SK-N-SH (cell line): Measurements from ENCODE around the gene HLA-DMA. TPM values are rescaled to one million over a fixed set of nuclear protein-coding genes. Genes with fewer than 3 reads are reported as not detected.

Experiments
- CTCF ChIA-PET: fragments of 300-600, 350-600 bp; formaldehyde crosslinking; extraction: SDS; loops from one replicate; lab custom pipeline; 2021; lab: Yijun Ruan, JAX
- POLR2A ChIA-PET: fragments of 350-600 bp; sonication (Branson Sonifier 250); formaldehyde crosslinking; extraction: SDS; loops from one replicate; lab custom pipeline; 2020; ENCODE audit warnings: antibody characterized with exemption, inconsistent platforms; lab: Yijun Ruan, JAX
- DNase-seq: peaks from one replicate; pipeline ENCODE4 v3.0.0; 2012
- H2AFZ ChIP-seq: fragments of 200-600 bp; sonication (generic); 2 replicates; pipeline ENCODE4 v1.8.1; 2016; ENCODE audit warnings: antibody characterized with exemption, mild to moderate bottlenecking, low read depth
- H3F3A ChIP-seq: fragments of 200-600 bp; sonication (generic); replicated peaks from 2 replicates; pipeline ENCODE3; 2016; ENCODE audit warnings: antibody characterized with exemption, mild to moderate bottlenecking; ENCODE audit not compliant: insufficient read depth
- H3K27ac ChIP-seq, 2 experiments: fragments of 200-500 bp in 1 of 2; fragments of 200-600 bp in 1 of 2; sonication (Bioruptor generic) in 1 of 2; sonication (generic), shearing (Covaris generic) in 1 of 2; 2 replicates each; pipeline versions ENCODE4 v1.5.1 to v1.6.1; 2014 to 2016; ENCODE audit warnings: low read depth in 2 of 2, inconsistent platforms in 1 of 2, low read length in 1 of 2, mild to moderate bottlenecking in 1 of 2, mixed read lengths in 1 of 2
- H3K27me3 ChIP-seq: fragments of 200-600 bp; sonication (generic), shearing (Covaris generic); 2 replicates; pipeline ENCODE4 v1.6.1; 2016; ENCODE audit warnings: mixed run types; ENCODE audit not compliant: insufficient read depth
- H3K36me3 ChIP-seq, 2 experiments: fragments of 200-500 bp in 1 of 2; fragments of 200-600 bp in 1 of 2; sonication (Bioruptor generic) in 1 of 2; sonication (generic) in 1 of 2; replicated peaks in 1 of 2; 2 replicates each; pipeline versions ENCODE3 to v1.5.1; 2014 to 2016; ENCODE audit warnings: low read length in 1 of 2, mild to moderate bottlenecking in 1 of 2; ENCODE audit not compliant: insufficient read depth in 2 of 2, control insufficient read depth in 1 of 2
- H3K4me1 ChIP-seq, 2 experiments: fragments of 200-500 bp in 1 of 2; fragments of 200-600 bp in 1 of 2; sonication (Bioruptor generic) in 1 of 2; sonication (generic), shearing (Covaris generic) in 1 of 2; 2 replicates each; pipeline versions ENCODE4 v1.5.1 to v1.6.1; 2014 to 2016; ENCODE audit warnings: low read depth in 1 of 2, low read length in 1 of 2, mixed run types in 1 of 2; ENCODE audit not compliant: insufficient read depth in 2 of 2, control insufficient read depth in 1 of 2
- H3K4me2 ChIP-seq: fragments of 200-600 bp; sonication (generic), shearing (Covaris generic); 2 replicates; pipeline ENCODE4 v1.6.1; 2017; ENCODE audit warnings: mixed run types
- H3K4me3 ChIP-seq, 2 experiments: fragments of 200-500 bp in 1 of 2; fragments of 200-600 bp in 1 of 2; sonication (Bioruptor generic) in 1 of 2; sonication (generic), shearing (Covaris generic) in 1 of 2; 2 replicates each; pipeline versions ENCODE4 v1.5.1 to v1.8.1; 2014 to 2016; ENCODE audit warnings: low read depth in 2 of 2, inconsistent platforms in 1 of 2, low read length in 1 of 2, mild to moderate bottlenecking in 1 of 2, mixed read lengths in 1 of 2, moderate library complexity in 1 of 2
- H3K79me2 ChIP-seq: fragments of 200-600 bp; sonication (generic); 2 replicates; pipeline ENCODE4 v1.8.1; 2017; ENCODE audit warnings: mild to moderate bottlenecking; ENCODE audit not compliant: insufficient read depth
- H3K9ac ChIP-seq: fragments of 200-600 bp; sonication (generic); 2 replicates; pipeline ENCODE4 v1.6.1; 2017; ENCODE audit warnings: mixed run types
- H3K9me2 ChIP-seq: fragments of 200-600 bp; sonication (generic); 2 replicates; pipeline ENCODE4 v1.6.1; 2017; ENCODE audit warnings: mixed run types
- H3K9me3 ChIP-seq: fragments of 200-600 bp; sonication (generic); 2 replicates; pipeline ENCODE4 v1.6.1; 2017; ENCODE audit warnings: mixed run types, mild to moderate bottlenecking, moderate library complexity
- H4K20me1 ChIP-seq: fragments of 200-600 bp; sonication (generic); 2 replicates; pipeline ENCODE4 v1.6.1; 2017; ENCODE audit warnings: mild to moderate bottlenecking, mixed run types; ENCODE audit not compliant: insufficient read depth
- CHD2 ChIP-seq: fragments of 150-350 bp; IDR thresholded peaks from 2 replicates; pipeline ENCODE4 v1.6.1; 2018; ENCODE audit warnings: low read length; ENCODE audit not compliant: partially characterized antibody
- CTCF ChIP-seq: fragments of 200-600 bp; sonication (generic); IDR thresholded peaks from 2 replicates; pipeline ENCODE4 v1.6.1; 2017; ENCODE audit warnings: antibody characterized with exemption, mild to moderate bottlenecking, moderate library complexity
- ELF1 ChIP-seq: IDR thresholded peaks from 2 replicates; pipeline ENCODE4 v1.4.0; 2012
- EP300 ChIP-seq, 2 experiments: IDR thresholded peaks; 2 replicates each; pipeline versions ENCODE4 v1.4.0 to v1.6.1; 2012; ENCODE audit warnings: borderline replicate concordance in 1 of 2, low read depth in 1 of 2, low read length in 1 of 2
- EZH2phosphoT487 ChIP-seq: fragments of 200-600 bp; sonication (generic); IDR thresholded peaks from 2 replicates; pipeline ENCODE4 v1.6.1; 2017; ENCODE audit warnings: low read depth, mixed run types, mild to moderate bottlenecking, antibody characterized with exemption, moderate library complexity, borderline replicate concordance
- FOSL2 ChIP-seq: IDR thresholded peaks from 2 replicates; pipeline ENCODE4 v1.4.0; 2012; ENCODE audit warnings: low read depth, mild to moderate bottlenecking, moderate library complexity, borderline replicate concordance
- FOXJ3 ChIP-seq: sonication (generic); formaldehyde crosslinking; IDR thresholded peaks from 2 replicates; pipeline ENCODE4 v1.5.1; 2020; ENCODE audit warnings: mild to moderate bottlenecking, missing genetic modification reagents
- FOXM1 ChIP-seq: IDR thresholded peaks from 2 replicates; pipeline ENCODE4 v1.4.0; 2012; ENCODE audit warnings: low read depth, mild to moderate bottlenecking
- GATA2 ChIP-seq: sonication (generic); formaldehyde crosslinking; IDR thresholded peaks from 2 replicates; pipeline ENCODE4 v1.5.0; 2020; ENCODE audit warnings: mild to moderate bottlenecking, missing genetic modification reagents
- IRF3 ChIP-seq: fragments of 150-350 bp; IDR thresholded peaks from 2 replicates; pipeline ENCODE4 v1.6.1; 2016; ENCODE audit warnings: mild to moderate bottlenecking, low read depth, low read length
- MAX ChIP-seq: IDR thresholded peaks from 2 replicates; pipeline ENCODE4 v1.4.0; 2012; ENCODE audit warnings: low read depth
- PBX3 ChIP-seq: IDR thresholded peaks from 2 replicates; pipeline ENCODE4; 2012
- POLR2AphosphoS5 ChIP-seq: IDR thresholded peaks from 2 replicates; pipeline ENCODE4 v1.6.1; 2012; ENCODE audit warnings: low read depth, low read length
- RAD21 ChIP-seq: IDR thresholded peaks from 2 replicates; pipeline ENCODE4 v1.6.1; 2012; ENCODE audit warnings: mild to moderate bottlenecking, low read length
- SMC3 ChIP-seq: IDR thresholded peaks from 2 replicates; pipeline ENCODE4 v1.6.1; 2012; ENCODE audit warnings: low read depth, low read length, improper control_type of control experiment
- TAF1 ChIP-seq: IDR thresholded peaks from 2 replicates; pipeline ENCODE4 v1.6.1; 2012; ENCODE audit warnings: low read depth, mild to moderate bottlenecking, low read length, moderate library complexity, borderline replicate concordance
- TEAD4 ChIP-seq: IDR thresholded peaks from 2 replicates; pipeline ENCODE4 v1.4.0; 2012; ENCODE audit warnings: mild to moderate bottlenecking, borderline replicate concordance; ENCODE audit not compliant: insufficient read depth
- USF1 ChIP-seq: IDR thresholded peaks from 2 replicates; pipeline ENCODE4 v1.4.0; 2012; ENCODE audit warnings: low read depth, borderline replicate concordance
- USF2 ChIP-seq: fragments of 150-350 bp; IDR thresholded peaks from 2 replicates; pipeline ENCODE4 v1.6.1; 2017; ENCODE audit warnings: antibody characterized with exemption, low read length, low read depth, borderline replicate concordance
- ZBTB33 ChIP-seq: IDR thresholded peaks from 2 replicates; pipeline ENCODE4 v1.4.0; 2012; ENCODE audit warnings: low read depth, borderline replicate concordance
- WGBS: methylation state at CpG from one replicate; pipeline ENCODE4 v1.1.6; 2017; ENCODE audit warnings: low lambda C conversion rate; 5-methylcytosine and 5-hydroxymethylcytosine counted together
- polyA plus RNA-seq, 3 experiments: library from polyadenylated mRNA; depleted of rRNA; stranded (reverse); fragments of >200 nt; gene quantifications; 2 replicates each; pipeline ENCODE4 v1.2.3, GENCODE V29; 2012

Gene HLA-DMA
- polyA plus RNA-seq, 1 of the 3 experiments (the other 2 are of a cell fraction) = 1.2 TPM

GRCh38 chr6:32908897-32909296 is 44.0 kb downstream of the HLA-DMA start:
- Histone ChIP-seq H3K79me2 (no peaks in the 10 kb centered on the region), H3K9me2 (no peaks in the 10 kb centered on the region), H3K9ac (no peak overlapping the region), H3K4me3 (no peak overlapping the region), H3K9me3 (no peaks in the 10 kb centered on the region), H3K4me1 (no peaks in the 10 kb centered on the region), H3K36me3 (no peaks in the 10 kb centered on the region), H2AFZ (no peak overlapping the region), H3K27ac (no peak overlapping the region), H3K4me2 (no peak overlapping the region), H3F3A (peaks cover 6% of the 10 kb centered on the region), H4K20me1 (no peaks in the 10 kb centered on the region), H3K27me3 (no peaks in the 10 kb centered on the region; the same call in 1 of the 2 replicates)
- ChIA-PET POLR2A (no interaction called here), CTCF (interaction anchor here (0.7 to 2.3 kb wide), 4 partner anchors 25 to 211 kb away, joined by 3 to 8 read pairs (median 4); no protein-coding TSS in a partner anchor)
- WGBS = 86% methylated on average over 2 of the region's 2 CpGs
- no peak for DNase-seq
- TF ChIP-seq SMC3 (no peak), GATA2 (CRISPR knock-in tag) (no peak), FOXM1 (no peak), IRF3 (no peak), ELF1 (no peak), MAX (no peak), EP300 (IDR thresholded peaks at IDR 0.05; ENCODE audit: borderline replicate concordance in 1 of 2, low read depth in 1 of 2, low read length in 1 of 2) (no peak), TEAD4 (no peak), USF1 (no peak), FOXJ3 (no peak), EZH2phosphoT487 (no peak), TAF1 (no peak)

- H3K9ac ChIP-seq = no peak overlapping the region
- no peak overlapping the region for H3K4me3 ChIP-seq
- no peaks in the 10 kb centered on the region for H3K9me2 ChIP-seq
- H3K79me2 ChIP-seq = no peaks in the 10 kb centered on the region
- CTCF ChIA-PET = interaction anchor here (0.9 to 1.2 kb wide), 3 partner anchors 16 to 291 kb away, joined by 3 to 7 read pairs (median 3); no protein-coding TSS in a partner anchor
- no peak for DNase-seq
- 6% methylated on average over 1 of the region's 1 CpG for WGBS
- no peaks in the 10 kb centered on the region for H3K9me3 ChIP-seq
- no peaks in the 10 kb centered on the region for H3K27me3 ChIP-seq
- TF ChIP-seq RAD21 (no peak), USF2 (no peak), GATA2 (CRISPR knock-in tag) (no peak), ZBTB33 (no peak), CTCF (no peak), FOSL2 (peak; percentile 41; the same call in 1 of the 2 replicates), POLR2AphosphoS5 (no peak), PBX3 (peak; percentile 28; the same call in 1 of the 2 replicates), CHD2 (no peak), ELF1 (no peak)
- peaks cover 6% of the 10 kb centered on the region for H3F3A ChIP-seq
- H2AFZ ChIP-seq = no peak overlapping the region
- H3K27ac ChIP-seq = no peak overlapping the region
- H4K20me1 ChIP-seq = no peaks in the 10 kb centered on the region
- no peak overlapping the region for H3K4me2 ChIP-seq
- POLR2A ChIA-PET = no interaction called here
- H3K4me1 ChIP-seq = no peaks in the 10 kb centered on the region
- H3K36me3 ChIP-seq = peaks cover 0 to 3% of the 10 kb centered on the region in 2 experiments
These were observed 46.4 kb downstream of the HLA-DMA start for GRCh38 chr6:32906539-32906938.
